ENCODE measurements around the gene MIER2. TPM values are rescaled to one million over a fixed set of nuclear protein-coding genes. Genes with fewer than 3 reads are reported as not detected.
"Not testable (repeated sequence)": the region's sequence is repeated elsewhere in the genome, so short reads cannot be mapped to it uniquely, and the experiment has no call there.

Gene MIER2
- total RNA-seq, 2 donors from 2014 or later: 3.1 to 9.6 TPM

DNA sequence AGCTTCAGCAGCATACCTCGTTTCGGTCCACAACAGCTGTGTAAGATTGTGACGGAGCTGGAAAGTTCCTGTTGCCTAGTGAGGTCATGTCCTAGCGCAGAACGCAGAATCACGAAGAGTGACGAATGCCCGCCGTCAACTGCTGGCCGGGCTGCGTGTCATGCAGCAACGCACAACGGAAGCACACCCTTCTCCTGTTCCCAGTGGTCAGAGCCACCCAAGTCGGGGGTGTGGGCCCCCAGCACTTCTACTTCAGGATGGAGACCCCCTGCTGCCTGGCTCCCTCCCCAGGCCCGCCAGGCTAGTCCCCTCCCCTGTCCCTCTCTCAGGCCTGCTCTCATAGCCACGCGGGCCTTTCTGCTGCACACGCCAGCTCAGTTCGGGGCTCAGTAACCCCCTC lies 38.4 kb upstream of the MIER2 start:
- intact Hi-C loops (cut with DNase I): no loop called here
- H3K36me3 ChIP-seq (replicated peaks in 1 of 2; ENCODE audit: insufficient read depth in 1 of 2, low read depth in 2 of 2): no peaks in the 10 kb centered on the region
- no peaks in the 10 kb centered on the region for H3K4me1 ChIP-seq
- H3K27me3 ChIP-seq: peaks cover 0 to 6% of the 10 kb centered on the region in 2 donors
- DNase-seq (no peak), ATAC-seq (no peak)
- no peak overlapping the region for H3K4me3 ChIP-seq
- no peak overlapping the region for H3K27ac ChIP-seq
- WGBS, 2 donors: 59% methylated on average over 18 to 19 of the region's 19 CpGs
- TF ChIP-seq POLR2A (IDR thresholded peaks at IDR 0.05): no peak
- TF ChIP-seq, protein P1, sequence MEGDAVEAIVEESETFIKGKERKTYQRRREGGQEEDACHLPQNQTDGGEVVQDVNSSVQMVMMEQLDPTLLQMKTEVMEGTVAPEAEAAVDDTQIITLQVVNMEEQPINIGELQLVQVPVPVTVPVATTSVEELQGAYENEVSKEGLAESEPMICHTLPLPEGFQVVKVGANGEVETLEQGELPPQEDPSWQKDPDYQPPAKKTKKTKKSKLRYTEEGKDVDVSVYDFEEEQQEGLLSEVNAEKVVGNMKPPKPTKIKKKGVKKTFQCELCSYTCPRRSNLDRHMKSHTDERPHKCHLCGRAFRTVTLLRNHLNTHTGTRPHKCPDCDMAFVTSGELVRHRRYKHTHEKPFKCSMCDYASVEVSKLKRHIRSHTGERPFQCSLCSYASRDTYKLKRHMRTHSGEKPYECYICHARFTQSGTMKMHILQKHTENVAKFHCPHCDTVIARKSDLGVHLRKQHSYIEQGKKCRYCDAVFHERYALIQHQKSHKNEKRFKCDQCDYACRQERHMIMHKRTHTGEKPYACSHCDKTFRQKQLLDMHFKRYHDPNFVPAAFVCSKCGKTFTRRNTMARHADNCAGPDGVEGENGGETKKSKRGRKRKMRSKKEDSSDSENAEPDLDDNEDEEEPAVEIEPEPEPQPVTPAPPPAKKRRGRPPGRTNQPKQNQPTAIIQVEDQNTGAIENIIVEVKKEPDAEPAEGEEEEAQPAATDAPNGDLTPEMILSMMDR (IDR thresholded peaks at IDR 0.05): no peak
- H3K9me3 ChIP-seq: no peaks in the 10 kb centered on the region

DNA sequence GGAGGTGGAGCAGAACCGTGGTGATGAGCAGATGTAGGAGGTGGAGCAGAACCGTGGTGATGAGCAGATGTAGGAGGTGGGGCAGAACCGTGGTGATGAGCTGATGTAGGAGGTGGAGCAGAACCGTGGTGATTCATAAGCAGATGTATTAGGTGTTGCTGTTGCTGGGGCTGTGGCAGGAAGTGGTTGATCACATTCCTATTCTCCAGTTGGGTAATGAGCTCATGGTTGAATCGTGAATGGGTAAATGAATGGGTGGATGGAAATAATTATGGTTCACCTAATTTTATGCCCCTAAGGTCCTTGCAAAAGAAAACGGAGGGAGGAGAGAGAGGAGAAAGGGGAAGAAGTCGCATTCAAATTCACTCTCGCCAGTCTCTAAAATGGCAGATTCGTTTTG lies 38.0 kb upstream of the MIER2 start:
- WGBS, 2 donors: 47 to 50% methylated on average over 9 of the region's 9 CpGs
- H3K4me3 ChIP-seq; intact Hi-C loops (cut with DNase I); H3K9me3 ChIP-seq; H3K27ac ChIP-seq; ATAC-seq; H3K36me3 ChIP-seq (replicated peaks in 1 of 2; ENCODE audit: insufficient read depth in 1 of 2, low read depth in 2 of 2); H3K27me3 ChIP-seq; H3K4me1 ChIP-seq; DNase-seq: not testable (repeated sequence)

DNA sequence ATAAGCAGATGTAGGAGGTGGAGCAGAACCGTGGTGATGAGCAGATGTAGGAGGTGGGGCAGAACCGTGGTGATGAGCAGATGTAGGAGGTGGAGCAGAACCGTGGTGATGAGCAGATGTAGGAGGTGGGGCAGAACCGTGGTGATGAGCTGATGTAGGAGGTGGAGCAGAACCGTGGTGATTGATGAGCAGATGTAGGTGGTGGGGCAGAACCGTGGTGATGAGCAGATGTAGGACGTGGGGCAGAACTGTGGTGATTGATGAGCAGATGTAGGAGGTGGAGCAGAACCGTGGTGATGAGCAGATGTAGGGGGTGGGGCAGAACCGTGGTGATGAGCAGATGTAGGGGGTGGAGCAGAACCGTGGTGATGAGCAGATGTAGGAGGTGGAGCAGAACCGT lies 37.3 kb upstream of the MIER2 start:
- H3K4me3 ChIP-seq; ATAC-seq; H3K27me3 ChIP-seq; DNase-seq; intact Hi-C loops (cut with DNase I); H3K4me1 ChIP-seq; H3K27ac ChIP-seq; H3K9me3 ChIP-seq; H3K36me3 ChIP-seq (replicated peaks in 1 of 2; ENCODE audit: insufficient read depth in 1 of 2, low read depth in 2 of 2): not testable (repeated sequence)
- WGBS, 2 donors: 49 to 54% methylated on average over 11 of the region's 11 CpGs

DNA sequence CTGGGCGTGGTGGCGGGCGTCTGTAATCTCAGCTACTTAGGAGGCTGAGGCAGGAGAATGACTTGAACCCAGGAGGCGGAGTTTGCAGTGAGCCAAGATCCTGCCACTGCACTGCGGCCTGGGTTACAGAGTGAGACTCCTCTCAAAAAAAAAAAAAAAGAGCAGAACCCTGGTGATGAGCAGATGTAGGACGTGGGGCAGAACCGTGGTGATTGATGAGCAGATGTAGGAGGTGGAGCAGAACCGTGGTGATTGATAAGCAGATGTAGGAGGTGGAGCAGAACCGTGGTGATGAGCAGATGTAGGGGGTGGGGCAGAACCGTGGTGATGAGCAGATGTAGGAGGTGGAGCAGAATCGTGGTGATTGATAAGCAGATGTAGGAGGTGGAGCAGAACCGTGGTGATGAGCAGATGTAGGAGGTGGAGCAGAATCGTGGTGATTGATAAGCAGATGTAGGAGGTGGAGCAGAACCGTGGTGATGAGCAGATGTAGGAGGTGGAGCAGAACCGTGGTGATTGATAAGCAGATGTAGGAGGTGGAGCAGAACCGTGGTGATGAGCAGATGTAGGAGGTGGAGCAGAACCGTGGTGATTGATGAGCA lies 36.1 kb upstream of the MIER2 start:
- H3K9me3 ChIP-seq; H3K27ac ChIP-seq; H3K4me3 ChIP-seq; H3K4me1 ChIP-seq; DNase-seq; intact Hi-C loops (cut with DNase I); ATAC-seq; H3K36me3 ChIP-seq (replicated peaks in 1 of 2; ENCODE audit: insufficient read depth in 1 of 2, low read depth in 2 of 2): not testable (repeated sequence)
- 45 to 57% methylated on average over 14 to 16 of the region's 17 CpGs for WGBS, 2 donors
- H3K27me3 ChIP-seq: peaks cover 0 to 12% of the 10 kb centered on the region in 2 donors

DNA sequence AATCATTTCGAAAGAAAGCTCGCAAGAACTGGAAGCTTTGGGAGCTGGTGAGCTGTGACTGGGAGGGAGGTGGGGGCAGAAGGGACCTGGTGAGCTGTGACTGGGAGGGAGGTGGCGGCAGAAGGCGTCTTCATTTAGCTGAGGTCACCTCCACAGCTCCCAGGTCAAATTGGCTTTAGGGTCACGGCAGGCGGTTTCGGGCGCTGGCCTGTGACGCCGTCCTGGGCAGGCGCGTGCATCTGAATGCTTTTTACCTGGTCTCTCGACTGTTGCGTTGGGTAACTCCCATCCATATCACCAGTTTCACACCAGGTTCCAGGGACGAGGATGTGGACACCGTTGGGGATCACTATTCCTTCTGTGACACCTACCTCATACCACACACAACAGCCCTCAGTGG lies 35.2 kb upstream of the MIER2 start:
- TF ChIP-seq, protein P1 (IDR thresholded peaks at IDR 0.05): no peak
- no peak for TF ChIP-seq POLR2A (IDR thresholded peaks at IDR 0.05)
- intact Hi-C loops (cut with DNase I): no loop called here
- ATAC-seq: no peak

DNA sequence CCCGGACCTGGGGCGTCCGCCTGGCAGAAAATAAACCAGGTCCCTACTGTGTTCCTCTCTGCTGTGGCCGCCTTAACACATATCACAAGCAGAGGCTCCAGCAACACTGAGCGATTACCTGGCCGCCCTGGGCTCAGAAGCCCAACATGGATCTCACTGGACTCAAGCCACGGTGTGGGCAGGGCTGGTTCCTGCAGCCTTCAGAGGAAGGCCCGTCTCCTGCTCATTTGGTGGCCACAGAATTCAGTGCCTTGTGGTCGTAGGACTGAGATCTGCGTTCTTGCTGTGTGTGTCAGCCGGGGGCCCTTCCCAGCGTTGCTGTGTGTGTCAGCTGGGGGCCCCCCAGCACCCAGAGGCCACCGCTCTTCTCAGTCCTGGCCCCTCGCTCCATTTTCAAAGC lies 34.1 kb upstream of the MIER2 start:
- H3K4me3 ChIP-seq: no peak overlapping the region
- no peaks in the 10 kb centered on the region for H3K36me3 ChIP-seq (replicated peaks in 1 of 2; ENCODE audit: insufficient read depth in 1 of 2, low read depth in 2 of 2)
- ATAC-seq (no peak), DNase-seq (no peak)
- H3K9me3 ChIP-seq: no peaks in the 10 kb centered on the region
- H3K27me3 ChIP-seq: peaks cover 0 to 11% of the 10 kb centered on the region in 2 donors
- no peaks in the 10 kb centered on the region for H3K4me1 ChIP-seq
- no peak overlapping the region for H3K27ac ChIP-seq
- 56 to 59% methylated on average over 4 to 14 of the region's 14 CpGs for WGBS, 2 donors
- intact Hi-C loops (cut with DNase I): no loop called here
- TF ChIP-seq, protein P1 (IDR thresholded peaks at IDR 0.05): no peak
- TF ChIP-seq POLR2A (IDR thresholded peaks at IDR 0.05): no peak

More for the DNA sequence above, 35.2 kb upstream of the MIER2 start:
- Histone ChIP-seq H3K27me3 (peaks cover 0 to 16% of the 10 kb centered on the region in 2 donors), H3K4me1 (no peaks in the 10 kb centered on the region), H3K9me3 (no peaks in the 10 kb centered on the region), H3K27ac (no peak overlapping the region), H3K4me3 (no peak overlapping the region), H3K36me3 (replicated peaks in 1 of 2; ENCODE audit: insufficient read depth in 1 of 2, low read depth in 2 of 2) (no peaks in the 10 kb centered on the region)
- 72 to 84% methylated on average over 9 to 16 of the region's 16 CpGs for WGBS, 2 donors
- no peak for DNase-seq

Measured in body of pancreas (tissue), 4 donors.